ENCODE data around the gene ZNF354C.

DNA sequence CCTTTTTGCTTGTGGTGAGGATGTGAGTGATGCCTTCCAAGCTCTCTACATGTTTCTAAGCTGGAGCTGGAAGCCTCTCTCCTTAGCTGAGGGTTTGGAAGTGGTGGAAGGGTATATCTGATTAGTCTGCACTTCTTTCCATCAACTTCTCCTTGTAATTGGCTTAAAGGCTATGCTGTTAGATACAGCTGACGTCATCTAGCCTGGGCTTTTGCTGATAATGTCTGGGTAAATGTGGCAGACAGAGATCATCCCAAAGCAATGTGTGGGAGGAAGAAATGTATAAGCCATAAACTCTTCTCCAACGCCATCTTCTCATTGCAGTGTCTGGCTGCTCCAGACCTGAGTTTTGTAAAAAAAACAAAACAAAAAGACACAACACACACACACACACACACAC is 29.3 kb downstream of the ZNF354C start:
- TF ChIP-seq MXI1 (IDR thresholded peaks at IDR 0.05; ENCODE audit: borderline replicate concordance, low read depth, low read length): no peak
- TF ChIP-seq, protein P1, sequence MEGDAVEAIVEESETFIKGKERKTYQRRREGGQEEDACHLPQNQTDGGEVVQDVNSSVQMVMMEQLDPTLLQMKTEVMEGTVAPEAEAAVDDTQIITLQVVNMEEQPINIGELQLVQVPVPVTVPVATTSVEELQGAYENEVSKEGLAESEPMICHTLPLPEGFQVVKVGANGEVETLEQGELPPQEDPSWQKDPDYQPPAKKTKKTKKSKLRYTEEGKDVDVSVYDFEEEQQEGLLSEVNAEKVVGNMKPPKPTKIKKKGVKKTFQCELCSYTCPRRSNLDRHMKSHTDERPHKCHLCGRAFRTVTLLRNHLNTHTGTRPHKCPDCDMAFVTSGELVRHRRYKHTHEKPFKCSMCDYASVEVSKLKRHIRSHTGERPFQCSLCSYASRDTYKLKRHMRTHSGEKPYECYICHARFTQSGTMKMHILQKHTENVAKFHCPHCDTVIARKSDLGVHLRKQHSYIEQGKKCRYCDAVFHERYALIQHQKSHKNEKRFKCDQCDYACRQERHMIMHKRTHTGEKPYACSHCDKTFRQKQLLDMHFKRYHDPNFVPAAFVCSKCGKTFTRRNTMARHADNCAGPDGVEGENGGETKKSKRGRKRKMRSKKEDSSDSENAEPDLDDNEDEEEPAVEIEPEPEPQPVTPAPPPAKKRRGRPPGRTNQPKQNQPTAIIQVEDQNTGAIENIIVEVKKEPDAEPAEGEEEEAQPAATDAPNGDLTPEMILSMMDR (conservative IDR thresholded peaks at IDR 0.05; ENCODE audit: low read depth, low read length): no peak
